ENCODE measurements around the gene DIO3.

GRCh38 chr14:101559250-101559623, 2.1 kb upstream of the DIO3 start:
- no peak for TF ChIP-seq EZH2phosphoT487 (IDR thresholded peaks at IDR 0.05; ENCODE audit: borderline replicate concordance, low read length)
- TF ChIP-seq CTCF (IDR thresholded peaks at IDR 0.05; ENCODE audit: low read depth, low read length, poor library complexity, severe bottlenecking), result no peak
